GM18519 (cell line): ENCODE data around the gene COPS8.

Experiments
- ATAC-seq: cut with Tn5 transposase; IDR thresholded peaks from one replicate; pipeline ENCODE4 v1.9.1; 2021; ENCODE audit warnings: mild to moderate bottlenecking, moderate library complexity; ENCODE audit not compliant: unreplicated experiment, low FRiP score

COPS8 gene

GRCh38 chr2:237097911-237098702, 12.4 kb downstream of the COPS8 start:
- no peak for ATAC-seq

- no peak for ATAC-seq
Measured at GRCh38 chr2:237099804-237100203, 14.1 kb downstream of the COPS8 start.

GRCh38 chr2:237101118-237101979, 15.7 kb downstream of the COPS8 start:
- no peak for ATAC-seq

- ATAC-seq, result no peak
Measured at GRCh38 chr2:237102428-237102827, 16.7 kb downstream of the COPS8 start.

- ATAC-seq, result no peak
Measured at GRCh38 chr2:237109421-237109934, 23.8 kb downstream of the COPS8 start.

- ATAC-seq, result no peak
Measured at GRCh38 chr2:237113026-237113795, 27.5 kb downstream of the COPS8 start.

- ATAC-seq, result no peak
Measured at GRCh38 chr2:237115870-237116269, 30.2 kb downstream of the COPS8 start.

- ATAC-seq, result no peak
Measured at GRCh38 chr2:237116431-237116830, 30.7 kb downstream of the COPS8 start.

GRCh38 chr2:237118025-237118424, 32.3 kb downstream of the COPS8 start:
- no peak for ATAC-seq

GRCh38 chr2:237118561-237119155, 33.0 kb downstream of the COPS8 start:
- no peak for ATAC-seq

GRCh38 chr2:237120916-237121315, 35.2 kb downstream of the COPS8 start:
- ATAC-seq, result no peak

- no peak for ATAC-seq
Measured at GRCh38 chr2:237121321-237121720, 35.6 kb downstream of the COPS8 start.

- ATAC-seq, result no peak
Measured at GRCh38 chr2:237122214-237122666, 36.6 kb downstream of the COPS8 start.

GRCh38 chr2:237124820-237125219, 39.1 kb downstream of the COPS8 start:
- ATAC-seq, result no peak

GRCh38 chr2:237125967-237126366, 40.3 kb downstream of the COPS8 start:
- no peak for ATAC-seq

GRCh38 chr2:237126519-237127174, 41.0 kb downstream of the COPS8 start:
- no peak for ATAC-seq

GRCh38 chr2:237128026-237128703, 42.5 kb downstream of the COPS8 start:
- ATAC-seq, result no peak

- ATAC-seq, result no peak
Measured at GRCh38 chr2:237128845-237129592, 43.3 kb downstream of the COPS8 start.
